Measurements from ENCODE around the gene SLC19A1. TPM values are rescaled to one million over a fixed set of nuclear protein-coding genes. Genes with fewer than 3 reads are reported as not detected.

SLC19A1 gene
- total and polyA plus RNA-seq, 4 donors: 8.4 to 28.0 (median 13.0) TPM

DNA sequence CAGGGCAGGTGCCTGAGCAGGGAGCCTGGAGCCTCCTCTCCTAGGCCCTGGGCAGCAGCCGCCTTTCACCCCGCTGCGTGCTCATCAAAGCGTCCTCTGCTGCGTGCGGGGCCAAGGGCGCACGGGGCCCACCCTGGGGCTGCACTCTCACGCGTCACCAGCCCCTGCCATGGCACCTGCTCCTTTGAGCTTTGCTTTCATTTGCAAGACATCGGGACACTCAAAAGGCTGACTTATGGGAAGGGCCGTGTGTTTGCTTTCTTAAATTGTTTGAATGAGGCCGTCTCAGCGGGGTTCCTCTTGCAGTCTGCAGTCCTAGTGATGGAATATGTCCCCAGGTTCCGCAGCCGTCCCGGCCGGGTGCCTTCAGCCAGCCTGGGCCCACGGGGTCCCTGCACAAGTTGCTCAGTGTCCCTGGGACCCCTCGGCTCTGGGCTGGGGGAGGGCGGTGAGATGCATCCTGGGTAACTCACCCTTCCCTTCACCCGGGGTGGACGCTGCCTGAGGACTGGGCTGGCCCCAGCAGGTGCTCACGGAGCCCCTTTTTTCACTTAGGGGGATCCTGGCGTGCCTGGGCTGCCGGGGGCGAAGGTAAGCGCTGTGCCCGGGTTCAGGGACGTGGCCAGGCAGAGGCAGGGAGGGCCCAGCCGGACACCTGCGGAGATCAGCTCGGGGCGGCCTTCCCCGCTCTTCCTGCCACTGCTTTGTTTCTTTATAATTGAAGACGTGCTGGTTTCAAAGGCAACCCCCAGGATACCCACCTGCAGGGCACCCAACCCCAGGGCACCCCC, 53.1 kb downstream of the SLC19A1 start:
- no peak overlapping the region for H3K9ac ChIP-seq (ENCODE audit: low read depth in 1 of 2, low read length in 2 of 2)
- no peak overlapping the region for H3K4me3 ChIP-seq (ENCODE audit: low read depth in 1 of 3, low read length in 3 of 3)
- H3K9me3 ChIP-seq (ENCODE audit: control insufficient read depth in 4 of 4, low read length in 3 of 4): no peaks in the 10 kb centered on the region
- 89% methylated on average over 36 of the region's 36 CpGs for WGBS
- H3K4me1 ChIP-seq (ENCODE audit: control insufficient read depth in 4 of 4, insufficient read depth in 4 of 4, low read length in 3 of 4): no peaks in the 10 kb centered on the region
- no peaks in the 10 kb centered on the region for H3K27me3 ChIP-seq (ENCODE audit: control insufficient read depth in 4 of 4, insufficient read depth in 4 of 4, low read length in 3 of 4)
- DNase-seq (ENCODE audit: low spot score): no peak
- peaks cover 12 to 71% (median 27%) of the 10 kb centered on the region in 4 donors for H3K36me3 ChIP-seq (ENCODE audit: control insufficient read depth in 4 of 4, insufficient read depth in 3 of 4, low read depth in 1 of 4, low read length in 3 of 4)
- H3K27ac ChIP-seq (ENCODE audit: low read depth in 1 of 2, low read length in 2 of 2): no peak overlapping the region
- no peak for TF ChIP-seq FOXA2 (IDR thresholded peaks at IDR 0.05)
- TF ChIP-seq, protein P1, sequence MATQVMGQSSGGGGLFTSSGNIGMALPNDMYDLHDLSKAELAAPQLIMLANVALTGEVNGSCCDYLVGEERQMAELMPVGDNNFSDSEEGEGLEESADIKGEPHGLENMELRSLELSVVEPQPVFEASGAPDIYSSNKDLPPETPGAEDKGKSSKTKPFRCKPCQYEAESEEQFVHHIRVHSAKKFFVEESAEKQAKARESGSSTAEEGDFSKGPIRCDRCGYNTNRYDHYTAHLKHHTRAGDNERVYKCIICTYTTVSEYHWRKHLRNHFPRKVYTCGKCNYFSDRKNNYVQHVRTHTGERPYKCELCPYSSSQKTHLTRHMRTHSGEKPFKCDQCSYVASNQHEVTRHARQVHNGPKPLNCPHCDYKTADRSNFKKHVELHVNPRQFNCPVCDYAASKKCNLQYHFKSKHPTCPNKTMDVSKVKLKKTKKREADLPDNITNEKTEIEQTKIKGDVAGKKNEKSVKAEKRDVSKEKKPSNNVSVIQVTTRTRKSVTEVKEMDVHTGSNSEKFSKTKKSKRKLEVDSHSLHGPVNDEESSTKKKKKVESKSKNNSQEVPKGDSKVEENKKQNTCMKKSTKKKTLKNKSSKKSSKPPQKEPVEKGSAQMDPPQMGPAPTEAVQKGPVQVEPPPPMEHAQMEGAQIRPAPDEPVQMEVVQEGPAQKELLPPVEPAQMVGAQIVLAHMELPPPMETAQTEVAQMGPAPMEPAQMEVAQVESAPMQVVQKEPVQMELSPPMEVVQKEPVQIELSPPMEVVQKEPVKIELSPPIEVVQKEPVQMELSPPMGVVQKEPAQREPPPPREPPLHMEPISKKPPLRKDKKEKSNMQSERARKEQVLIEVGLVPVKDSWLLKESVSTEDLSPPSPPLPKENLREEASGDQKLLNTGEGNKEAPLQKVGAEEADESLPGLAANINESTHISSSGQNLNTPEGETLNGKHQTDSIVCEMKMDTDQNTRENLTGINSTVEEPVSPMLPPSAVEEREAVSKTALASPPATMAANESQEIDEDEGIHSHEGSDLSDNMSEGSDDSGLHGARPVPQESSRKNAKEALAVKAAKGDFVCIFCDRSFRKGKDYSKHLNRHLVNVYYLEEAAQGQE (IDR thresholded peaks at IDR 0.05): no peak
- TF ChIP-seq SP1 (IDR thresholded peaks at IDR 0.05): no peak
- TF ChIP-seq TAF1 (conservative IDR thresholded peaks at IDR 0.05): no peak
- no peak for TF ChIP-seq HNF4A (conservative IDR thresholded peaks at IDR 0.05)
- no peak for TF ChIP-seq ATF3 (IDR thresholded peaks at IDR 0.05)

GRCh38 chr21:45487891-45488600, 54.2 kb downstream of the SLC19A1 start:
- H3K4me3 ChIP-seq (ENCODE audit: low read depth in 1 of 3, low read length in 3 of 3): no peak overlapping the region
- peaks cover 10 to 71% (median 29%) of the 10 kb centered on the region in 4 donors for H3K36me3 ChIP-seq (ENCODE audit: control insufficient read depth in 4 of 4, insufficient read depth in 3 of 4, low read depth in 1 of 4, low read length in 3 of 4)
- H3K9me3 ChIP-seq (ENCODE audit: control insufficient read depth in 4 of 4, low read length in 3 of 4): no peaks in the 10 kb centered on the region
- 83% methylated on average over 18 of the region's 18 CpGs for WGBS
- DNase-seq (ENCODE audit: low spot score): no peak
- no peaks in the 10 kb centered on the region for H3K4me1 ChIP-seq (ENCODE audit: control insufficient read depth in 4 of 4, insufficient read depth in 4 of 4, low read length in 3 of 4)
- no peak overlapping the region for H3K27ac ChIP-seq (ENCODE audit: low read depth in 1 of 2, low read length in 2 of 2)
- H3K9ac ChIP-seq (ENCODE audit: low read depth in 1 of 2, low read length in 2 of 2): no peak overlapping the region
- TF ChIP-seq, protein P1 (IDR thresholded peaks at IDR 0.05): no peak
- TF ChIP-seq RAD21 (IDR thresholded peaks at IDR 0.05) (no peak), GABPA (IDR thresholded peaks at IDR 0.05 in 1 of 2, conservative IDR thresholded peaks at IDR 0.05 in 1 of 2) (no peak)
- no peaks in the 10 kb centered on the region for H3K27me3 ChIP-seq (ENCODE audit: control insufficient read depth in 4 of 4, insufficient read depth in 4 of 4, low read length in 3 of 4)
